Breast epithelium (tissue), 4 donors: ENCODE results near the gene COL4A2. TPM values are rescaled to one million over a fixed set of nuclear protein-coding genes. Genes with fewer than 3 reads are reported as not detected.
A peak's percentile ranks its signal among the peaks of the same experiment; 100 is the strongest.

ENCODE experiments used
- DNase-seq, 2 donors: peaks; one replicate each; pipeline ENCODE4 v3.0.0-alpha.2; 2019; ENCODE audit warnings: low spot score in 2 of 2
- H3K27ac ChIP-seq, 2 donors: fragments of 200-600 bp; sonication (generic) in 1 of 2; one replicate each; pipeline ENCODE4 v1.5.1; 2016 to 2019; ENCODE audit warnings: mild to moderate bottlenecking in 1 of 2
- H3K27me3 ChIP-seq, 2 donors: fragments of 200-600 bp; sonication (generic) in 1 of 2; one replicate each; pipeline versions ENCODE4 v1.5.1 to v1.6.0; 2017 to 2019; ENCODE audit warnings: control low read depth in 1 of 2, mild to moderate bottlenecking in 1 of 2
- H3K36me3 ChIP-seq: fragments of 200-600 bp; one replicate; pipeline ENCODE4 v1.5.1; 2019
- H3K4me1 ChIP-seq, 2 donors: fragments of 200-600 bp; sonication (generic); one replicate each; pipeline ENCODE4 v1.5.1; 2016 to 2019; ENCODE audit warnings: control low read depth in 1 of 2
- H3K4me3 ChIP-seq, 3 donors: fragments of 200-600 bp; sonication (generic); 1 replicate in 2 of 3; 2 replicates in 1 of 3; pipeline ENCODE4 v1.5.1; 2016 to 2019; ENCODE audit warnings: mild to moderate bottlenecking in 3 of 3, moderate library complexity in 2 of 3
- H3K9me3 ChIP-seq, 2 donors: fragments of 200-600 bp; sonication (generic) in 1 of 2; one replicate each; pipeline ENCODE4 v1.5.1; 2016 to 2019; ENCODE audit warnings: control low read depth in 1 of 2
- POLR2A ChIP-seq: fragments of 450-650 bp; IDR thresholded peaks from one replicate; pipeline ENCODE4 v1.6.1; 2016; ENCODE audit warnings: antibody characterized with exemption, mild to moderate bottlenecking, moderate library complexity
- POLR2AphosphoS5 ChIP-seq, 3 donors: sonication (generic); formaldehyde crosslinking; IDR thresholded peaks; one replicate each; pipeline ENCODE4 v1.6.1; 2017; ENCODE audit warnings: antibody characterized with exemption in 3 of 3
- intact Hi-C: fragments of 100-400 bp; cut with DNase I; formaldehyde crosslinking; loops from one replicate; pipeline ENCODE4 v1.15.1; 2023; ENCODE audit warnings: low total_unique reads
- total RNA-seq, 3 donors: library from RNA; depleted of rRNA; stranded (reverse); fragments of >200 nt; gene quantifications; one replicate each; pipeline ENCODE4 v1.1.0, GENCODE V29; 2016
- TF ChIP-seq, protein P1 (sequence below), 3 donors: fragments of 450-650 bp; IDR thresholded peaks; one replicate each; pipeline ENCODE4 v1.5.1; 2016 to 2017; ENCODE audit warnings: antibody characterized with exemption in 3 of 3, mild to moderate bottlenecking in 3 of 3, moderate library complexity in 3 of 3

Gene COL4A2
- total RNA-seq, 3 donors from 2014 or later: 107 to 841 (median 307) TPM

DNA sequence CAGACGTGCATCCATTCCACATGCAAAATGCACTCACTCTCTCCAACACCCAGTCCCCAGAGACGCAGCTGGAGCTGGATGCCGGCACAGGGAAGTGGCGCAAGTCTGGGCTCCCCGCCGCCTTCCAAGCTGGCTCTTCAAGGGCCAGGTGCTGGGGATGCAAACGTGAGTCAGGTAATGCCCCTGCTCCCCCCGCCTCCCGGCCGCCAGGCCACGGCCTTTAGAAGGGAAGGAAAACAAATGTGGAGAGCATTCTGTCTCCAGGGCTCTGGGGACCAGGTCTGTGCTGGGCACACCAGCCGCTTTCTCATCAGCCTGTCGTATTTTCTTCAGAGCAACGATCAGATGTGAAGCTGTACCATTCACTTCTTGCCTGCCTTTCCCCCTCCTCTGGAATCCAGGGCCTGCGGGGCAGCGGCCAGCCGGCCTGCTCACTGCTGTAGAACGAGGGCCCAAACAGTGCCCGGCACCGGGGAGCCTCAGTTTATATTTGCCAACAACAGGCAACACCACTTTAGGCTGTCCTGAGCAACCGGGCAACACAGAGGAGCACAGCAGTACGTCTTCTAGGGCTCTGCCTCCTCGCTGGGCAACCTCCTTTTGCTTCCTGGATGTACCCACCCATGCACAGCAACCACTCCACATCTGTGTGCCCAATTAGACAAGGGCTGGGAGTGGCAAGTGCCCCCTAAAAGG is 250.7 kb downstream of the COL4A2 start:
- DNase-seq: no peak
- H3K27me3 ChIP-seq: no peaks in the 10 kb centered on the region
- H3K9me3 ChIP-seq: no peaks in the 10 kb centered on the region
- TF ChIP-seq, protein P1, sequence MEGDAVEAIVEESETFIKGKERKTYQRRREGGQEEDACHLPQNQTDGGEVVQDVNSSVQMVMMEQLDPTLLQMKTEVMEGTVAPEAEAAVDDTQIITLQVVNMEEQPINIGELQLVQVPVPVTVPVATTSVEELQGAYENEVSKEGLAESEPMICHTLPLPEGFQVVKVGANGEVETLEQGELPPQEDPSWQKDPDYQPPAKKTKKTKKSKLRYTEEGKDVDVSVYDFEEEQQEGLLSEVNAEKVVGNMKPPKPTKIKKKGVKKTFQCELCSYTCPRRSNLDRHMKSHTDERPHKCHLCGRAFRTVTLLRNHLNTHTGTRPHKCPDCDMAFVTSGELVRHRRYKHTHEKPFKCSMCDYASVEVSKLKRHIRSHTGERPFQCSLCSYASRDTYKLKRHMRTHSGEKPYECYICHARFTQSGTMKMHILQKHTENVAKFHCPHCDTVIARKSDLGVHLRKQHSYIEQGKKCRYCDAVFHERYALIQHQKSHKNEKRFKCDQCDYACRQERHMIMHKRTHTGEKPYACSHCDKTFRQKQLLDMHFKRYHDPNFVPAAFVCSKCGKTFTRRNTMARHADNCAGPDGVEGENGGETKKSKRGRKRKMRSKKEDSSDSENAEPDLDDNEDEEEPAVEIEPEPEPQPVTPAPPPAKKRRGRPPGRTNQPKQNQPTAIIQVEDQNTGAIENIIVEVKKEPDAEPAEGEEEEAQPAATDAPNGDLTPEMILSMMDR (IDR thresholded peaks at IDR 0.05): no peak
- TF ChIP-seq POLR2A (no peak), POLR2AphosphoS5 (IDR thresholded peaks at IDR 0.05) (no peak)
- H3K4me3 ChIP-seq: no peak overlapping the region
- H3K27ac ChIP-seq: no peak overlapping the region
- H3K4me1 ChIP-seq: no peaks in the 10 kb centered on the region
- intact Hi-C loops: no loop called here
- H3K36me3 ChIP-seq: no peaks in the 10 kb centered on the region

DNA sequence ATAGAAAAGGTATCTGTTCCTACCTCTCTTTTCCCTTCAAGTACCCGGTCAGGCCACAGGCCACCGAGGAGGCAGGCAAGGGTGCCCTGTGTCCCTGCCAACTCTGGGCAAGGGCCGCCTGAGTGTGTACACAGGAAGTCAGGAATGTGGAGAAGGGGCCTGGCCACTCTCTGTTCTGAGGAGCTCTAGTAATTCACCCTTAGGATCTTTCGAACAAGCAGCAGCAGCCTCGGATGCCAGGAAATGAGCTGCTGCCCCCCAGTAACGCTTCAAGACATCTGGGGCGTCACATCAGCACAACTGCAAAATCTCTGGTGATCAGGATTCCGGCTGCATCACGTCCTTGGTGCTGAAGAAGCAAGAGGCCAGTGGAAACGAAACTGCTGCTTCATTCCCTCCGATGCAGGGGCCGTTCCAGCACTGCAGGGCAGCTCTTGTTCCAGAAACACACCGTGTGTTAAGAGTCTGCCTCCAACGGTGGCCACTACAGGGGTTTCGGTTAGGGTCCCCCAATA is 252.4 kb downstream of the COL4A2 start:
- Histone ChIP-seq H3K9me3 (no peaks in the 10 kb centered on the region), H3K27ac (peak overlapping the region; percentile 91 to 96), H3K4me3 (peak overlapping the region; percentile 77 to 90 (median 81)), H3K4me1 (no peaks in the 10 kb centered on the region), H3K36me3 (no peaks in the 10 kb centered on the region), H3K27me3 (no peaks in the 10 kb centered on the region)
- intact Hi-C loops: no loop called here
- TF ChIP-seq, protein P1 (IDR thresholded peaks at IDR 0.05): no peak
- TF ChIP-seq POLR2AphosphoS5 (IDR thresholded peaks at IDR 0.05): no peak
- no peak for TF ChIP-seq POLR2A
- peak; percentile 57 to 79 for DNase-seq

DNA sequence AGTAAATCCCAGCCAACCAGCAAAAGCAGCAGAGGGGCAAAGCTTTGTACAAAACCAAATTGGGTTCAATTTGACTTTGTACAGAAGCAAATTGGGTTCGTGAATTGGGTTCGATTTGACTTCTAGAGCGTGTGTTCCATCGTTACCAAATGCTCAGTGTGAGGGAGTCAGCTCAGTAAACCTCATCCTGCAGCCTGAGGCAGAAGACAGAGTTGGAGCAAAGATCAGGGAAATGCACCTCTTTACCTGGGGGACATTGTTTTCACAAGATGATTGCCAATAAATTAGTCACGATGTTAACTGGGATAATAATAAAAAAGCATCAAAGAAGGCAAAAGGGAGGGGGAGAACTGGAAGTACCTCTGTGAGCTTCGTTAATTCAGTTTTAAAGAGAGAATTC is 252.9 kb downstream of the COL4A2 start:
- intact Hi-C loops: no loop called here
- no peaks in the 10 kb centered on the region for H3K4me1 ChIP-seq

DNA sequence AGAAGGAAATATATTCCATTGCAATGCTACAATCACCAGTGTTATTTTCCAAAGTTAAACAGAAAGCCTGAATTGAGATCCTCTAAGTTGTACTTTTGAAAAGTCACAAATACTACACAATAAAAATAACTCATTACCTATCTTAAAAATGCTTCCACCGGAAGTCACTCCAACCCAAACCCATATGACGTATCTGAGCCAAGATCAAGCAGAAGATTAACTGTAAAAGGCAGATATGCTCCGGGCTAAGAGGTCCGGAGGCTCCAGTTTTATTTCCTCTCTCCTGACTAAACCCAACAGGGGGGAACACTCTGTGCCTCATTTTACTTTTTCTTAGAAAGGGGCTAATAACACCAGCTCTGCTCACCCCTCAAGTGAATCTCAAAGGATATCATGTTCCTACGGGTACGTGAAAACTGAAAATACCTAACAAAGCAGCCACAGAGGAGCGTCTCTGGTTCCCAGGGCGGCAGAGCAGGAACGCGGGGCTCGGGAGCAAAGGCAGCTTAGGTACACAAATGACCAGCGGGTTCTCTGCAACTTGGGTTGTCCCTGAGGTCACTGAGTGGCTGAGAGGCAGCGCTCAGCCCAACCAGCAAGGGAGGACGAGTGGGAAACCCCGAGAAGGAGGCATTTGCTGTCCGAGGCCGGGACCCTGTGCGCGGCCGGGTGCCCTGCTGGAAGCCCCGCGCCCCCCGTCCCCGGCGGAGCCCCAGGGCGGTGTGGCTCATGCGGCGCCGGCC is 253.7 kb downstream of the COL4A2 start:
- no peaks in the 10 kb centered on the region for H3K4me1 ChIP-seq
- H3K9me3 ChIP-seq: no peaks in the 10 kb centered on the region
- no peaks in the 10 kb centered on the region for H3K27me3 ChIP-seq
- no peaks in the 10 kb centered on the region for H3K36me3 ChIP-seq
- intact Hi-C loops: no loop called here
- H3K4me3 ChIP-seq: peak overlapping the region; percentile 77 to 90 (median 81)
- DNase-seq: no peak
- TF ChIP-seq POLR2A (no peak), POLR2AphosphoS5 (IDR thresholded peaks at IDR 0.05) (peak in 1 of 3 donors; percentile 12)
- TF ChIP-seq, protein P1 (IDR thresholded peaks at IDR 0.05): no peak
- H3K27ac ChIP-seq: peak overlapping the region; percentile 91 to 96

More for the DNA sequence above, 252.9 kb downstream of the COL4A2 start:
- no peaks in the 10 kb centered on the region for H3K36me3 ChIP-seq
- H3K4me3 ChIP-seq: peak overlapping the region; percentile 77 to 90 (median 81)
- H3K9me3 ChIP-seq: no peaks in the 10 kb centered on the region
- TF ChIP-seq POLR2A (no peak), POLR2AphosphoS5 (IDR thresholded peaks at IDR 0.05) (no peak)
- TF ChIP-seq, protein P1 (IDR thresholded peaks at IDR 0.05): no peak
- no peak for DNase-seq
- no peaks in the 10 kb centered on the region for H3K27me3 ChIP-seq
- peak overlapping the region; percentile 91 to 96 for H3K27ac ChIP-seq
